ENCODE data around the gene KSR2.

The KSR2 gene

GRCh38 chr12:117968151-117968789 is 520 bp downstream of the KSR2 start:
- Histone ChIP-seq H3K4me3 (ENCODE audit: low read length in 2 of 2) (peak overlapping the region; percentile 62 to 69), H3K36me3 (ENCODE audit: control insufficient read depth in 2 of 2, insufficient read depth in 2 of 2, low read length in 2 of 2) (no peaks in the 10 kb centered on the region), H3K27me3 (ENCODE audit: control insufficient read depth in 2 of 2, insufficient read depth in 2 of 2, low read length in 2 of 2) (peaks cover 0 to 3% of the 10 kb centered on the region in 2 donors), H3K4me1 (ENCODE audit: control insufficient read depth in 2 of 2, insufficient read depth in 2 of 2, low read length in 2 of 2) (peaks cover 3 to 9% of the 10 kb centered on the region in 2 donors), H3K9ac (ENCODE audit: low read depth in 1 of 2, low read length in 2 of 2) (peak overlapping the region; percentile 14 to 52), H3K9me3 (ENCODE audit: control insufficient read depth in 2 of 2, low read length in 2 of 2) (no peaks in the 10 kb centered on the region), H3K27ac (ENCODE audit: low read depth in 2 of 2, low read length in 2 of 2) (peak overlapping the region; percentile 60 to 67)

GRCh38 chr12:117967512-117967911 is 1.3 kb downstream of the KSR2 start:
- H3K27me3 ChIP-seq (ENCODE audit: control insufficient read depth in 2 of 2, insufficient read depth in 2 of 2, low read length in 2 of 2), result peaks cover 0 to 3% of the 10 kb centered on the region in 2 donors

GRCh38 chr12:117967043-117967442 is 1.7 kb downstream of the KSR2 start:
- no peak overlapping the region for H3K27ac ChIP-seq (ENCODE audit: low read depth in 2 of 2, low read length in 2 of 2)
- H3K4me1 ChIP-seq (ENCODE audit: control insufficient read depth in 2 of 2, insufficient read depth in 2 of 2, low read length in 2 of 2), result peaks cover 3 to 9% of the 10 kb centered on the region in 2 donors
- no peaks in the 10 kb centered on the region for H3K36me3 ChIP-seq (ENCODE audit: control insufficient read depth in 2 of 2, insufficient read depth in 2 of 2, low read length in 2 of 2)
- no peak overlapping the region for H3K9ac ChIP-seq (ENCODE audit: low read depth in 1 of 2, low read length in 2 of 2)
- H3K9me3 ChIP-seq (ENCODE audit: control insufficient read depth in 2 of 2, low read length in 2 of 2), result no peaks in the 10 kb centered on the region
- no peak overlapping the region for H3K4me3 ChIP-seq (ENCODE audit: low read length in 2 of 2)
- peaks cover 0 to 3% of the 10 kb centered on the region in 2 donors for H3K27me3 ChIP-seq (ENCODE audit: control insufficient read depth in 2 of 2, insufficient read depth in 2 of 2, low read length in 2 of 2)

More at GRCh38 chr12:117967512-117967911, 1.3 kb downstream of the KSR2 start:
- H3K27ac ChIP-seq (ENCODE audit: low read depth in 2 of 2, low read length in 2 of 2), result no peak overlapping the region
- no peaks in the 10 kb centered on the region for H3K36me3 ChIP-seq (ENCODE audit: control insufficient read depth in 2 of 2, insufficient read depth in 2 of 2, low read length in 2 of 2)
- no peak overlapping the region for H3K9ac ChIP-seq (ENCODE audit: low read depth in 1 of 2, low read length in 2 of 2)
- peak overlapping the region in 1 of 2 donors; percentile 69 for H3K4me3 ChIP-seq (ENCODE audit: low read length in 2 of 2)
- peaks cover 3 to 9% of the 10 kb centered on the region in 2 donors for H3K4me1 ChIP-seq (ENCODE audit: control insufficient read depth in 2 of 2, insufficient read depth in 2 of 2, low read length in 2 of 2)
- no peaks in the 10 kb centered on the region for H3K9me3 ChIP-seq (ENCODE audit: control insufficient read depth in 2 of 2, low read length in 2 of 2)

- Histone ChIP-seq H3K27me3 (ENCODE audit: control insufficient read depth in 2 of 2, insufficient read depth in 2 of 2, low read length in 2 of 2) (peaks cover 0 to 3% of the 10 kb centered on the region in 2 donors), H3K4me3 (ENCODE audit: low read length in 2 of 2) (no peak overlapping the region), H3K27ac (ENCODE audit: low read depth in 2 of 2, low read length in 2 of 2) (no peak overlapping the region), H3K9ac (ENCODE audit: low read depth in 1 of 2, low read length in 2 of 2) (no peak overlapping the region), H3K36me3 (ENCODE audit: control insufficient read depth in 2 of 2, insufficient read depth in 2 of 2, low read length in 2 of 2) (no peaks in the 10 kb centered on the region), H3K9me3 (ENCODE audit: control insufficient read depth in 2 of 2, low read length in 2 of 2) (no peaks in the 10 kb centered on the region), H3K4me1 (ENCODE audit: control insufficient read depth in 2 of 2, insufficient read depth in 2 of 2, low read length in 2 of 2) (peaks cover 3 to 9% of the 10 kb centered on the region in 2 donors)
Measured at GRCh38 chr12:117966511-117966910, 2.3 kb downstream of the KSR2 start.

GRCh38 chr12:117963836-117964235 is 5.0 kb downstream of the KSR2 start:
- Histone ChIP-seq H3K36me3 (ENCODE audit: control insufficient read depth in 2 of 2, insufficient read depth in 2 of 2, low read length in 2 of 2) (no peaks in the 10 kb centered on the region), H3K9ac (ENCODE audit: low read depth in 1 of 2, low read length in 2 of 2) (no peak overlapping the region), H3K9me3 (ENCODE audit: control insufficient read depth in 2 of 2, low read length in 2 of 2) (no peaks in the 10 kb centered on the region), H3K4me3 (ENCODE audit: low read length in 2 of 2) (no peak overlapping the region), H3K27ac (ENCODE audit: low read depth in 2 of 2, low read length in 2 of 2) (no peak overlapping the region), H3K4me1 (ENCODE audit: control insufficient read depth in 2 of 2, insufficient read depth in 2 of 2, low read length in 2 of 2) (peaks cover 0 to 9% of the 10 kb centered on the region in 2 donors), H3K27me3 (ENCODE audit: control insufficient read depth in 2 of 2, insufficient read depth in 2 of 2, low read length in 2 of 2) (no peaks in the 10 kb centered on the region)

- Histone ChIP-seq H3K4me3 (ENCODE audit: low read length in 2 of 2) (no peak overlapping the region), H3K9ac (ENCODE audit: low read depth in 1 of 2, low read length in 2 of 2) (no peak overlapping the region), H3K27ac (ENCODE audit: low read depth in 2 of 2, low read length in 2 of 2) (peak overlapping the region in 1 of 2 donors; percentile 11), H3K9me3 (ENCODE audit: control insufficient read depth in 2 of 2, low read length in 2 of 2) (no peaks in the 10 kb centered on the region), H3K4me1 (ENCODE audit: control insufficient read depth in 2 of 2, insufficient read depth in 2 of 2, low read length in 2 of 2) (peaks cover 3 to 9% of the 10 kb centered on the region in 2 donors), H3K36me3 (ENCODE audit: control insufficient read depth in 2 of 2, insufficient read depth in 2 of 2, low read length in 2 of 2) (no peaks in the 10 kb centered on the region), H3K27me3 (ENCODE audit: control insufficient read depth in 2 of 2, insufficient read depth in 2 of 2, low read length in 2 of 2) (no peaks in the 10 kb centered on the region)
Measured at GRCh38 chr12:117936722-117937484, 31.9 kb downstream of the KSR2 start.

- Histone ChIP-seq H3K4me3 (ENCODE audit: low read length in 2 of 2) (no peak overlapping the region), H3K27me3 (ENCODE audit: control insufficient read depth in 2 of 2, insufficient read depth in 2 of 2, low read length in 2 of 2) (no peaks in the 10 kb centered on the region), H3K9me3 (ENCODE audit: control insufficient read depth in 2 of 2, low read length in 2 of 2) (no peaks in the 10 kb centered on the region), H3K27ac (ENCODE audit: low read depth in 2 of 2, low read length in 2 of 2) (no peak overlapping the region), H3K36me3 (ENCODE audit: control insufficient read depth in 2 of 2, insufficient read depth in 2 of 2, low read length in 2 of 2) (no peaks in the 10 kb centered on the region), H3K9ac (ENCODE audit: low read depth in 1 of 2, low read length in 2 of 2) (no peak overlapping the region), H3K4me1 (ENCODE audit: control insufficient read depth in 2 of 2, insufficient read depth in 2 of 2, low read length in 2 of 2) (peaks cover 3 to 9% of the 10 kb centered on the region in 2 donors)
Measured at GRCh38 chr12:117933545-117933944, 35.2 kb downstream of the KSR2 start.

- no peaks in the 10 kb centered on the region for H3K4me1 ChIP-seq (ENCODE audit: control insufficient read depth in 2 of 2, insufficient read depth in 2 of 2, low read length in 2 of 2)
- H3K9me3 ChIP-seq (ENCODE audit: control insufficient read depth in 2 of 2, low read length in 2 of 2), result no peaks in the 10 kb centered on the region
- H3K36me3 ChIP-seq (ENCODE audit: control insufficient read depth in 2 of 2, insufficient read depth in 2 of 2, low read length in 2 of 2), result no peaks in the 10 kb centered on the region
- no peak overlapping the region for H3K9ac ChIP-seq (ENCODE audit: low read depth in 1 of 2, low read length in 2 of 2)
- no peak overlapping the region for H3K4me3 ChIP-seq (ENCODE audit: low read length in 2 of 2)
- H3K27ac ChIP-seq (ENCODE audit: low read depth in 2 of 2, low read length in 2 of 2), result no peak overlapping the region
- H3K27me3 ChIP-seq (ENCODE audit: control insufficient read depth in 2 of 2, insufficient read depth in 2 of 2, low read length in 2 of 2), result no peaks in the 10 kb centered on the region
Measured at GRCh38 chr12:117926391-117926899, 42.3 kb downstream of the KSR2 start.

GRCh38 chr12:117921929-117922777 is 46.6 kb downstream of the KSR2 start:
- H3K36me3 ChIP-seq (ENCODE audit: control insufficient read depth in 2 of 2, insufficient read depth in 2 of 2, low read length in 2 of 2), result no peaks in the 10 kb centered on the region
- no peak overlapping the region for H3K9ac ChIP-seq (ENCODE audit: low read depth in 1 of 2, low read length in 2 of 2)
- H3K27me3 ChIP-seq (ENCODE audit: control insufficient read depth in 2 of 2, insufficient read depth in 2 of 2, low read length in 2 of 2), result no peaks in the 10 kb centered on the region
- no peaks in the 10 kb centered on the region for H3K9me3 ChIP-seq (ENCODE audit: control insufficient read depth in 2 of 2, low read length in 2 of 2)
- H3K27ac ChIP-seq (ENCODE audit: low read depth in 2 of 2, low read length in 2 of 2), result no peak overlapping the region
- H3K4me1 ChIP-seq (ENCODE audit: control insufficient read depth in 2 of 2, insufficient read depth in 2 of 2, low read length in 2 of 2), result no peaks in the 10 kb centered on the region
- H3K4me3 ChIP-seq (ENCODE audit: low read length in 2 of 2), result no peak overlapping the region

All from mucosa of rectum (tissue), 2 donors.